ENCODE results near the gene PARP9.

Gene PARP9

DNA sequence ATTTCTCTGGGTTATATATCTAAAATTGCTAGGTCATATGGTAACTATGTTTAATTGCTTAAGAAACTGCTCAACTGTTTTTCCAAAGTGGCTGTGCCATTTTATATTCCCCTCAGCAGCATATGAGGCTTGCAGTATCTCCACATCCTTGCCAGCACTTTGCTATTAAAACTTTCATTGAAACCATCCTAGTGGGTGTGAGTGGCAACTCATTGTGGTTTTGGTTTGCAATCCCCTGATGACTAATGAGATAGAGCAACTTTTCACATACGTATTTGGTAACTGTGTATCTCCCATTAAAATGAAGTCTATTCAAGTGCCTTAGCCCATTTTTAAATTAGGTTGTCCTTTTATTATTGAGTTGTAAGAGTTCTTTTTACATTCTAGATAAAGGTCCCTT, 66.7 kb downstream of the PARP9 start:
- TF ChIP-seq, protein P1, sequence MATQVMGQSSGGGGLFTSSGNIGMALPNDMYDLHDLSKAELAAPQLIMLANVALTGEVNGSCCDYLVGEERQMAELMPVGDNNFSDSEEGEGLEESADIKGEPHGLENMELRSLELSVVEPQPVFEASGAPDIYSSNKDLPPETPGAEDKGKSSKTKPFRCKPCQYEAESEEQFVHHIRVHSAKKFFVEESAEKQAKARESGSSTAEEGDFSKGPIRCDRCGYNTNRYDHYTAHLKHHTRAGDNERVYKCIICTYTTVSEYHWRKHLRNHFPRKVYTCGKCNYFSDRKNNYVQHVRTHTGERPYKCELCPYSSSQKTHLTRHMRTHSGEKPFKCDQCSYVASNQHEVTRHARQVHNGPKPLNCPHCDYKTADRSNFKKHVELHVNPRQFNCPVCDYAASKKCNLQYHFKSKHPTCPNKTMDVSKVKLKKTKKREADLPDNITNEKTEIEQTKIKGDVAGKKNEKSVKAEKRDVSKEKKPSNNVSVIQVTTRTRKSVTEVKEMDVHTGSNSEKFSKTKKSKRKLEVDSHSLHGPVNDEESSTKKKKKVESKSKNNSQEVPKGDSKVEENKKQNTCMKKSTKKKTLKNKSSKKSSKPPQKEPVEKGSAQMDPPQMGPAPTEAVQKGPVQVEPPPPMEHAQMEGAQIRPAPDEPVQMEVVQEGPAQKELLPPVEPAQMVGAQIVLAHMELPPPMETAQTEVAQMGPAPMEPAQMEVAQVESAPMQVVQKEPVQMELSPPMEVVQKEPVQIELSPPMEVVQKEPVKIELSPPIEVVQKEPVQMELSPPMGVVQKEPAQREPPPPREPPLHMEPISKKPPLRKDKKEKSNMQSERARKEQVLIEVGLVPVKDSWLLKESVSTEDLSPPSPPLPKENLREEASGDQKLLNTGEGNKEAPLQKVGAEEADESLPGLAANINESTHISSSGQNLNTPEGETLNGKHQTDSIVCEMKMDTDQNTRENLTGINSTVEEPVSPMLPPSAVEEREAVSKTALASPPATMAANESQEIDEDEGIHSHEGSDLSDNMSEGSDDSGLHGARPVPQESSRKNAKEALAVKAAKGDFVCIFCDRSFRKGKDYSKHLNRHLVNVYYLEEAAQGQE (IDR thresholded peaks at IDR 0.05; ENCODE audit: insufficient read depth in 1 of 2, low read depth in 2 of 2, low read length in 2 of 2) = no peak
- no peak for TF ChIP-seq TAF1 (IDR thresholded peaks at IDR 0.05; ENCODE audit: borderline replicate concordance, insufficient read depth, low read length)

DNA sequence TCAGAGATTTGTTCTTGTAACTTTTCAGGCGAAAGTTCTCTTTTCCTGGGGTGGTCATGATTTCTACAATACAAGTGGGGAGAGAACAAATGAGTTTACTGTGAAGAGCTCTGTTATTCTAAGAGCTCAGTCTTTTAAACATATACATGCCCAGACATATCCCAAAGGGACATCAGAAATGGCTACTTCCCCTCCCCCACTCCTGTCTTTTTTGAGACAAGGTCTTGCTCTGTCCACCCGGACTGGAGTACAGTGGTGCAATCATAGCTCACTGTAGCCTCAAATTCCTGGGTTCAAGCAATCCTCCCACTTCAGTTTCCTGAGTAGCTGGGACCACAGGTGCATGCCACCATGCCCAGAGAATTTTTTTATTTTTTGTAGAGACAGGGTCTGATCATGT, 67.6 kb downstream of the PARP9 start:
- no peak for TF ChIP-seq FOXP2 (optimal IDR thresholded peaks at IDR 0.05; ENCODE audit: borderline replicate concordance, extremely low read depth, extremely low read length, insufficient read depth)

DNA sequence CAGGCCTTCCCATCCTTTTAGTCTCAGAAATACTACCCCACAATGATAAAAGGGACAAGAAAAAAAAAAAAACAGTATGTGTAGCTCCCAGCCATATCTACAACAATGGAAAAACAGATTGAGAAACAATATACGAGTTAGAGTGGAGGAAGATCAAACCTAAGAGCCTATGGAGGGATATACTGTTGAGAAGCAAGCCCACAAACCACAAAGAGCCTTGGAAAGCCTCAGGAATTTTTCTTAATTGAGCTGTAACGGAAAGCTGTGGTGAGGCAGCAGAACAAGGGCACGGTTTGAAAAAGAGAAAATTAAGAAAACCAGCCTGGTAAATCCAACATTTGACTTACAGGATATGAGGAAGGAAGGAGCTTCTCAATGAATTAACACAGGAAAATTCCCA, 70.8 kb downstream of the PARP9 start:
- TF ChIP-seq POLR2AphosphoS5 (IDR thresholded peaks at IDR 0.05; ENCODE audit: low read depth, low read length) (no peak), TAF1 (IDR thresholded peaks at IDR 0.05; ENCODE audit: borderline replicate concordance, insufficient read depth, low read length) (no peak)
- TF ChIP-seq, protein P1 (IDR thresholded peaks at IDR 0.05; ENCODE audit: insufficient read depth in 1 of 2, low read depth in 2 of 2, low read length in 2 of 2) = no peak

DNA sequence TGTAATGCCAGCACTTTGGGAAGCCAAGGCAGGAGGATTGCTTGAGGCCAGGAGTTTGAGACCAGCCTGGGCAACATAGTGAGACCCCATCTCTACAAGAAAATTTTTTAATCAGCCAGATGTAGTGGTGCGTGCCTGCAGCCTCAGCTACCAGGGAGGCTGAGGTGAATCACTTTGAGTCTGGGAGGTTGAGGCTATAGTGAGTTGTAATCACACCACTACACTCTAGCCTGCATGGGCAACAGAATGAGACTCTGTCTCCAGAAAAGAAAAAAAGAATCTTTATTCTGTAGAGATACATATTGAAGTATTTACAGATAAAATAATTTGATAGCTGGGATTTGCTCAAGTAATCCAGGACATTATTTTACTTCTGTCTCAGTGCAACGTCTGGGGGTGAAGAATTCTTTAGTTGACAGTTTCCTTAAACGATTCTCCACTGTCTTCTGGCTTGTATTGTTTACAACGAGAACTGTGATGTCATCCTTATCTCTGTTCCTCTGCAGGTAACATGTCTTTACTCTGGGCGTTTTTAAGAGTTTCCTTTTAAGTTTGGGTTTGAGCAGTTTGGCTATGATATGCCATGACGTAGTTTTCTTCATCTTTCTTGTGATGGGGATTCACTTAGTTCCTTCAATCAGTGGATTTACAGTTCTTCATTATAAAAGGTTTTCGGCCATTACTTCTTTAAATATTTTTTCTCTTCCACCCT, 75.7 kb downstream of the PARP9 start:
- TF ChIP-seq SIN3A (IDR thresholded peaks at IDR 0.05; ENCODE audit: borderline replicate concordance, insufficient read depth, low read length) (no peak), POLR2AphosphoS5 (IDR thresholded peaks at IDR 0.05; ENCODE audit: low read depth, low read length) (no peak), FOXP2 (optimal IDR thresholded peaks at IDR 0.05; ENCODE audit: borderline replicate concordance, extremely low read depth, extremely low read length, insufficient read depth) (no peak), TAF1 (IDR thresholded peaks at IDR 0.05; ENCODE audit: borderline replicate concordance, insufficient read depth, low read length) (no peak)
- TF ChIP-seq, protein P1 (IDR thresholded peaks at IDR 0.05; ENCODE audit: insufficient read depth in 1 of 2, low read depth in 2 of 2, low read length in 2 of 2) = no peak

DNA sequence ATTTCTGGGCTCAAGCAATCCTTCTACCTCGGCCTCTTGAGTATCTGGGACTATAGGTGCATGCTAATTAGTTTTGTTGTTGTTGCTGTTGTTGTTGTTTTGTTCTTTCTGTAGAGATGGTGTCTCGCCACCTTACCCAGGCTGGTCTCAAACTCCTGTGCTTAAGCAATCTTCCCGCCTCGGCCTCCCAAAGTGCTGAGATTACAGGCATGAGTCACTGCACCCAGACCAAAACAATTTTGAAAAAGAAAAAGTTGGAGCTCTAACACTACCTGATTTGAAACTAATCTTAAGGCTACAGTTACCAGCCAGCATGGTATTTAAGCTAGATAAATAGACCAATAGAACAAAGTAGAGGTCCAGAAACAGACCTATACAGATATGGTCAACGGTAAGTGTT, 79.1 kb downstream of the PARP9 start:
- TF ChIP-seq, protein P1 (IDR thresholded peaks at IDR 0.05; ENCODE audit: insufficient read depth in 1 of 2, low read depth in 2 of 2, low read length in 2 of 2) = no peak
- no peak for TF ChIP-seq TAF1 (IDR thresholded peaks at IDR 0.05; ENCODE audit: borderline replicate concordance, insufficient read depth, low read length)
- TF ChIP-seq POLR2AphosphoS5 (IDR thresholded peaks at IDR 0.05; ENCODE audit: low read depth, low read length) = no peak
- no peak for TF ChIP-seq SIN3A (IDR thresholded peaks at IDR 0.05; ENCODE audit: borderline replicate concordance, insufficient read depth, low read length)
- no peak for TF ChIP-seq FOXP2 (optimal IDR thresholded peaks at IDR 0.05; ENCODE audit: borderline replicate concordance, extremely low read depth, extremely low read length, insufficient read depth)
